ENCODE measurements around the gene TAX1BP3.

The TAX1BP3 gene

GRCh38 chr17:3621146-3621720 is 47.1 kb downstream of the TAX1BP3 start:
- TF ChIP-seq CTCF (IDR thresholded peaks at IDR 0.05; ENCODE audit: insufficient read depth, missing control alignments): no peak
- FAIRE-seq: no peak
- DNase-seq (ENCODE audit: insufficient read length, low spot score): no peak

- no peak for DNase-seq (ENCODE audit: insufficient read length, low spot score)
- no peak for FAIRE-seq
- TF ChIP-seq CTCF (IDR thresholded peaks at IDR 0.05; ENCODE audit: insufficient read depth, missing control alignments): no peak
These were observed 53.1 kb downstream of the TAX1BP3 start for GRCh38 chr17:3615160-3615870.

GRCh38 chr17:3613124-3613523 is 55.3 kb downstream of the TAX1BP3 start:
- no peak for DNase-seq (ENCODE audit: insufficient read length, low spot score)
- FAIRE-seq: no peak
- TF ChIP-seq CTCF (IDR thresholded peaks at IDR 0.05; ENCODE audit: insufficient read depth, missing control alignments): no peak
